Epithelial cell of proximal tubule (primary cell): ENCODE results near the gene CHPF. TPM values are rescaled to one million over a fixed set of nuclear protein-coding genes. Genes with fewer than 3 reads are reported as not detected.

Source experiments
- DNase-seq: peaks from one replicate; pipeline ENCODE4 v3.0.0-alpha.2; 2011; ENCODE audit warnings: low read depth
- H3K4me3 ChIP-seq: 2 replicates; pipeline ENCODE4 v1.5.1; 2011; ENCODE audit warnings: low read depth, mild to moderate bottlenecking, low read length
- total RNA-seq: library from RNA; depleted of rRNA; stranded (reverse); fragments of >200 nt; gene quantifications from 2 replicates; pipeline ENCODE4 v1.2.3, GENCODE V29; 2015
- TF ChIP-seq, protein P1 (sequence below): conservative IDR thresholded peaks from 2 replicates; pipeline ENCODE4 v1.5.1; 2012; ENCODE audit warnings: low read depth, mild to moderate bottlenecking, low read length

The CHPF gene
- total RNA-seq, 1 donor from 2014 or later, result 122 TPM

DNA sequence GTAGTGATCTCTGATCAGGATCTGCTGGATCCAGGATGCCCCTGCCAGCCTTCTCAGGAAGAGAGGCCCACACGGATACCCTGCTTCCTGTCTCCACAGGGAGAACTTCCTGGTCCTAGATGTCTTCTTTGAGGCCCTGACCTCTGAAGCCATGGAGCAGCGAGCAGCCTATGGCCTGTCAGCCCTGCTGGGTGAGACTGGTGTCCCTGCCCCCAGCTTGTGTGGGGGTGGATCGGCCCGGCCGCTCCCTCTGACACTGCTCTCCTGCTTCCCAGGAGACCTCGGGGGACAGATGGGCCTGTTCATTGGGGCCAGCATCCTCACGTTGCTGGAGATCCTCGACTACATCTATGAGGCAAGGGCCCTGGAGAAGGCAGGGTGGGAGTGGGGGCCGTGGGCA, 6.6 kb downstream of the CHPF start:
- TF ChIP-seq, protein P1, sequence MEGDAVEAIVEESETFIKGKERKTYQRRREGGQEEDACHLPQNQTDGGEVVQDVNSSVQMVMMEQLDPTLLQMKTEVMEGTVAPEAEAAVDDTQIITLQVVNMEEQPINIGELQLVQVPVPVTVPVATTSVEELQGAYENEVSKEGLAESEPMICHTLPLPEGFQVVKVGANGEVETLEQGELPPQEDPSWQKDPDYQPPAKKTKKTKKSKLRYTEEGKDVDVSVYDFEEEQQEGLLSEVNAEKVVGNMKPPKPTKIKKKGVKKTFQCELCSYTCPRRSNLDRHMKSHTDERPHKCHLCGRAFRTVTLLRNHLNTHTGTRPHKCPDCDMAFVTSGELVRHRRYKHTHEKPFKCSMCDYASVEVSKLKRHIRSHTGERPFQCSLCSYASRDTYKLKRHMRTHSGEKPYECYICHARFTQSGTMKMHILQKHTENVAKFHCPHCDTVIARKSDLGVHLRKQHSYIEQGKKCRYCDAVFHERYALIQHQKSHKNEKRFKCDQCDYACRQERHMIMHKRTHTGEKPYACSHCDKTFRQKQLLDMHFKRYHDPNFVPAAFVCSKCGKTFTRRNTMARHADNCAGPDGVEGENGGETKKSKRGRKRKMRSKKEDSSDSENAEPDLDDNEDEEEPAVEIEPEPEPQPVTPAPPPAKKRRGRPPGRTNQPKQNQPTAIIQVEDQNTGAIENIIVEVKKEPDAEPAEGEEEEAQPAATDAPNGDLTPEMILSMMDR, result no peak
- no peak overlapping the region for H3K4me3 ChIP-seq
- DNase-seq, result no peak

DNA sequence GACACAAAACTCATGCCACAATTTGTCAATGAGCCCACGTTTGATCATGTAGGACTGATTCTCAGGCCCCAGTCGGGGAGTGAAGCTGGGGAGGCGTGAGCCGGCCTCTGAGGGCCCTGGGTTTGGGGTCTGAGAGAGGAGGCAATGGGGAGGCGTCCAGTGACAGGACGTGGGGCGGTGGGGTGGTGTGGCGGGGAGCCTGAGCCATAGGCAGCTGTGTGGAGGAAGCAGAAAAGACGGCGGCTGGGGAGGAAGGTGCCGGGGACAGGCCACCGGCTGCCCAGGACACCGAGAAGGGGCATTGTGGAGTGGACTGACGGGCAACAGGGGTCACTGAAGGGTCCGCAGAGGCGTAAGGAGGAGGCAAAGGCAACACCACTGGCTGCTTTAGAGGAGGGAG, 7.2 kb downstream of the CHPF start:
- no peak overlapping the region for H3K4me3 ChIP-seq
- TF ChIP-seq, protein P1, result no peak
- DNase-seq, result no peak

DNA sequence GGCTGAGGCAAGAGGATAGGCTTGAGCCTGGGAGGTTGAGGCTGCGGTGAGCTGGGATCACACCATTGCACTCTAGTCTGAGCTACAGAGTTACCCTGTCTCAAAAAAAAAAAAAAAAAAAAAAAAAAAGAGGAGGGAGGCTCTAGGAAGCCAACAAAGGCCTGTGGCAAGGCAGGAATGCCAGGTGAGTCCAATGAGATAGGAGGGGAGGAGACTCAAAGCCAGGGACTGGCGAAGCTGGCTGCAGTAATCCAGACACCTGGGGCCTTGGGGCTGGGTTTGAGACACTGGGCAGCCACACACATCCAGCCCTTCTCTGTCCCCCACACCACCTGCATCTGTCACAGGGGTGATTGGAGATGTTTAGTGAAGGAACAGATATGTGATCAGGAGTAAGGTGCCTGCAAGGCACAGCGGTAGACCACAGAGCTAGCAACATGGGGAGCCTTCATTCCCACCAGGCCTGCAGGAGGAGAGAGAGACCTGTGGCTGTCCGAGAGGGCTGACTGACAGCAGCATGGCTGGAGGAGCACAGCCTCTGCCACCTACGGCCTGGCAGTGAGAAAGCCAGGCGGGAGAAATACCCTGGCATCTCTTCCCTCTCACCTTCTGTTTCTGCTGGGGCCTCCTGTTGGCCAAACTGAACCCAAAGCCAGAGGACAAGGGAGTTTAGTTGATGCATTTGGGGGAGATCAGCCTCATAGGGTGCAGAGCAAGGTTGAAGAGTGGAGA, 9.5 kb downstream of the CHPF start:
- DNase-seq, result no peak
- H3K4me3 ChIP-seq, result no peak overlapping the region
- TF ChIP-seq, protein P1, result no peak

DNA sequence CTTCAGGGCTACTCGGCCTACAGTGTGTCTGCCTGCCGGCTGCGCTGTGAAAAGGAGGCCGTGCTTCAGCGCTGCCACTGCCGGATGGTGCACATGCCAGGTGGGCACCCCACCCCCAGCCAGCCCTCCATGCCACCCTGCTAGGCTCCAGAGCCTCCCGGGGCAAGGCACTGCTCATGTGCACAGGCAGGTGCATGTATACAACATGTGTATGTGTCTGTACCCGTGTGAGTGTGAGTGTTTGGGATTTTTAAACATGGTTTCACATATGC, 11.3 kb downstream of the CHPF start:
- DNase-seq, result no peak
- TF ChIP-seq, protein P1, result no peak
- H3K4me3 ChIP-seq, result no peak overlapping the region

DNA sequence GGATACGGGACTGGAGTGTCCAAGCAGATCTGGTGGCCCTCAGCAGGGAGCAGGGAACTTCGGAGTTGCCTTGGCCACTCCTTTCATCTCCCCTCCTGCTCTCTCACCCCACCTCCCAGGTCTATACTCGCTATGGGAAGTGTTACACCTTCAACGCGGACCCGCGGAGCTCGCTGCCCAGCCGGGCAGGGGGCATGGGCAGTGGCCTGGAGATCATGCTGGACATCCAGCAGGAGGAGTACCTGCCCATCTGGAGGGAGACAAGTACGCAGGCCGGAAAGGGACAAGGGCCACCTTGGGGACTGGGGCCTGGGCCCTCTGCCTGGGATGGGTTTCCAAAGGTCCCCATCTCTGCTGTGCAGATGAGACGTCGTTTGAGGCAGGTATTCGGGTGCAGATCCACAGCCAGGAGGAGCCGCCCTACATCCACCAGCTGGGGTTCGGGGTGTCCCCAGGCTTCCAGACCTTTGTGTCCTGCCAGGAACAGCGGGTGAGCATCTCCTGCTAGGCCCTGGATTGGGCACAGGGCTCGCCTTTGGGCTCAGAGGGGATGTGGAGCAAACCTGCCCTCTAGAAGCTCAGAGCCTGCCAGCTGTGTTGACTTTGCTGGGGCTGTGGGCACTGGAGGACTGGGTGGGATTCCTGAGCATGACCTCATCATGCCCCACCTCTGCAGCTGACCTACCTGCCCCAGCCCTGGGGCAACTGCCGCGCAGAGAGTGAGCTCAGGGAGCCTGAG, 11.8 kb downstream of the CHPF start:
- no peak overlapping the region for H3K4me3 ChIP-seq
- TF ChIP-seq, protein P1, result no peak
- DNase-seq, result no peak

DNA sequence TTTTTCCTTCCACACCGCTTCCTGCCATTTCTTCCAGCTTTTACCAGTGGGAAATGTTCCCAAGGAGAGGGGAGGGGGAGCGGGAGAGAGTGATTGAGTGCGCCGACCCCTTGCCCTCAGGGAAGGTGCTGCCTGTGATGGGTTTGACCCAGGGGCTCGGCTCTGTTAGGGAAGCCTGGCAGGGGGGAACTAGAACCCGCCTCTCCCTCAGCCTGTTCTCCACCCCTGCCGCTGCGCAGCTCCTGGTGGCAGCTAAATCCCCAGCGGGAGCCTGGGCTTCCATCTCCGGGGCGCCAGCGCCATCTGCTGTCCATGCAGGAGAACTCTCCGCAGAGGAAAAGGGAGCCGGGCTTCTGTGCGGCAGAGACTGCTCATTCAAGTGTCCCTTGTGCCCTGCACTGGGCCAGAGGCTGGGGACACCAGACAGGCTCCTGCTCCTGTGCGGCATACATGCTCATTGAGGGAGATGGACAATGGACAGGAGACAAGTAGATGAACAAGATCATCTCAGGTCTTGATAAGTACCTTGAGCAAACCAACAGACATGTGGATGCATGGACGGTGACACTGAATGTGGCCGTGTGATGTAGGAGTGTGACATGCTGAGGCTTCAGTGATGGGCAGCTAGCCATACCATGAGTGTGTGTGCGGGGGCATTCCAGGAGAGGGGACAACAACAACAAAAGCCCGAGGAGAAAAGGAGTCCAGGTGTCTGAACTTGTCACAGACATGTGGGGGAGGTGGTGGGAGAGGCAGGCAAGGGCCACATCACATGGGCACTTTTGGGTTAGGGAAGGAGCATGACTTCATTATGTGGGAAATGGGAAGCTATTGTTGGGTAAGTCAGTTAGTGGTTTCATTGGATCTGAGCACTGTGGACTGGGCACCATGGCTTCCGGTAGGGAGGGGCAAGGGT, 13.3 kb downstream of the CHPF start:
- TF ChIP-seq, protein P1, result peak; percentile 98
- peak overlapping the region; percentile 16 for H3K4me3 ChIP-seq
- no peak for DNase-seq
